DOHH2 (cell line): ENCODE results near the gene MMP23B.
"Not testable (repeated sequence)": the region's sequence is repeated elsewhere in the genome, so short reads cannot be mapped to it uniquely, and the experiment has no call there.

Source experiments
- EZH2phosphoT487 ChIP-seq: fragments of 200-600 bp; sonication (generic); IDR thresholded peaks from 2 replicates; pipeline ENCODE4 v1.6.1; 2017; ENCODE audit warnings: borderline replicate concordance, mild to moderate bottlenecking, antibody characterized with exemption, low read length, moderate library complexity, mixed read lengths
- TF ChIP-seq, protein P1 (sequence below): fragments of 200-600 bp; sonication (generic); IDR thresholded peaks from one replicate; pipeline ENCODE4 v1.5.1; 2014; ENCODE audit warnings: antibody characterized with exemption, mild to moderate bottlenecking, low read depth, low read length; ENCODE audit not compliant: poor library complexity, severe bottlenecking

DNA sequence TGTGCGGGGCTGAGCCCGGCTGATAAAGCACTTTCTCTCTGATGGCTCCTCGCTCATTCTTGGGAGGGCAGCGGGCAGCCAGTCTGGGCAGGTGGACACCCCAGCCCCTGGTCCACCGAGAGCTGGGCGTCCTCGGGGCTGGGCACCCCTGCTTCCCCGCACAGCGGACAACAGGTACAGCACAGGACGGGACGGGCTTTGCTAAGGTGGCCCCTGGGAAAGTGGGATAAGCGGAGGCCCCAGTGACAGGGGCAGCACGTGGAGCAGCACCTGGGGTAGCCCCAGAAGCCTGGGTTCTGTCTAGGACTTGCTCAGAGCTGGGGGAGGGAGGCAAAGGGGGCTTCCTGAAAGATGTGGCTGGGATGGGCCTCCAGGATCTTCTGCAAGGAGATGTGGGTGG, 2.6 kb downstream of the MMP23B start:
- TF ChIP-seq, protein P1, sequence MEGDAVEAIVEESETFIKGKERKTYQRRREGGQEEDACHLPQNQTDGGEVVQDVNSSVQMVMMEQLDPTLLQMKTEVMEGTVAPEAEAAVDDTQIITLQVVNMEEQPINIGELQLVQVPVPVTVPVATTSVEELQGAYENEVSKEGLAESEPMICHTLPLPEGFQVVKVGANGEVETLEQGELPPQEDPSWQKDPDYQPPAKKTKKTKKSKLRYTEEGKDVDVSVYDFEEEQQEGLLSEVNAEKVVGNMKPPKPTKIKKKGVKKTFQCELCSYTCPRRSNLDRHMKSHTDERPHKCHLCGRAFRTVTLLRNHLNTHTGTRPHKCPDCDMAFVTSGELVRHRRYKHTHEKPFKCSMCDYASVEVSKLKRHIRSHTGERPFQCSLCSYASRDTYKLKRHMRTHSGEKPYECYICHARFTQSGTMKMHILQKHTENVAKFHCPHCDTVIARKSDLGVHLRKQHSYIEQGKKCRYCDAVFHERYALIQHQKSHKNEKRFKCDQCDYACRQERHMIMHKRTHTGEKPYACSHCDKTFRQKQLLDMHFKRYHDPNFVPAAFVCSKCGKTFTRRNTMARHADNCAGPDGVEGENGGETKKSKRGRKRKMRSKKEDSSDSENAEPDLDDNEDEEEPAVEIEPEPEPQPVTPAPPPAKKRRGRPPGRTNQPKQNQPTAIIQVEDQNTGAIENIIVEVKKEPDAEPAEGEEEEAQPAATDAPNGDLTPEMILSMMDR = not testable (repeated sequence)
- not testable (repeated sequence) for TF ChIP-seq EZH2phosphoT487
